H9 (cell line): Measurements from ENCODE around the gene OARD1. TPM values are rescaled to one million over a fixed set of nuclear protein-coding genes. Genes with fewer than 3 reads are reported as not detected.

Experiments
- DNase-seq: peaks from one replicate; pipeline ENCODE4 v3.0.0-alpha.2; 2017
- H2AFZ ChIP-seq: one replicate; pipeline ENCODE4 v1.6.1; 2013; ENCODE audit warnings: mild to moderate bottlenecking, low read length, control low read depth, moderate library complexity
- H2AK5ac ChIP-seq: 2 replicates; pipeline ENCODE4 v1.6.1; 2013; ENCODE audit warnings: low read length, control low read depth, mixed read lengths; ENCODE audit not compliant: insufficient read length
- H2BK120ac ChIP-seq: one replicate; pipeline ENCODE4 v1.6.1; 2013; ENCODE audit warnings: low read depth, mild to moderate bottlenecking, low read length, control low read depth, inconsistent platforms; ENCODE audit not compliant: poor library complexity, severe bottlenecking
- H2BK12ac ChIP-seq: 2 replicates; pipeline ENCODE4 v1.6.1; 2013; ENCODE audit warnings: low read length, control low read depth, mixed read lengths, low read depth; ENCODE audit not compliant: insufficient read length
- H2BK15ac ChIP-seq: 2 replicates; pipeline ENCODE4 v1.6.1; 2013; ENCODE audit warnings: low read depth, low read length, control low read depth
- H2BK20ac ChIP-seq: one replicate; pipeline ENCODE4 v1.6.1; 2013; ENCODE audit warnings: low read depth, mild to moderate bottlenecking, low read length, control low read depth, inconsistent platforms; ENCODE audit not compliant: poor library complexity, severe bottlenecking
- H2BK5ac ChIP-seq: 2 replicates; pipeline ENCODE4 v1.6.1; 2013; ENCODE audit warnings: low read length, control low read depth, mixed read lengths; ENCODE audit not compliant: insufficient read length
- H3K14ac ChIP-seq: 2 replicates; pipeline ENCODE4 v1.6.1; 2013; ENCODE audit warnings: low read length, control low read depth; ENCODE audit not compliant: insufficient read depth
- H3K18ac ChIP-seq: 2 replicates; pipeline ENCODE4 v1.6.1; 2013; ENCODE audit warnings: low read depth, mild to moderate bottlenecking, mixed read lengths, low read length, control low read depth; ENCODE audit not compliant: insufficient read length
- H3K23ac ChIP-seq: 2 replicates; pipeline ENCODE4 v1.6.1; 2013; ENCODE audit warnings: low read length, control low read depth, mixed read lengths, low read depth; ENCODE audit not compliant: insufficient read length
- H3K23me2 ChIP-seq: 2 replicates; pipeline ENCODE4 v1.6.1; 2013; ENCODE audit warnings: low read depth, mild to moderate bottlenecking, mixed read lengths, low read length, control low read depth; ENCODE audit not compliant: insufficient read length, poor library complexity, severe bottlenecking
- H3K27ac ChIP-seq: 2 replicates; pipeline ENCODE4 v1.5.1; 2013; ENCODE audit warnings: low read length, control low read depth, mixed read lengths, low read depth; ENCODE audit not compliant: insufficient read length
- H3K27me3 ChIP-seq: 2 replicates; pipeline ENCODE4 v1.6.1; 2013; ENCODE audit warnings: low read length, control low read depth, inconsistent platforms; ENCODE audit not compliant: insufficient read depth
- H3K4ac ChIP-seq: 2 replicates; pipeline ENCODE4 v1.6.1; 2013; ENCODE audit warnings: low read depth, mild to moderate bottlenecking, control low read depth, inconsistent platforms, low read length, moderate library complexity
- H3K4me1 ChIP-seq: 2 replicates; pipeline ENCODE4 v1.6.1; 2013; ENCODE audit warnings: low read length, control low read depth, inconsistent platforms; ENCODE audit not compliant: insufficient read depth
- H3K4me2 ChIP-seq: 2 replicates; pipeline ENCODE4 v1.6.1; 2013; ENCODE audit warnings: low read length, control low read depth, mixed read lengths; ENCODE audit not compliant: insufficient read length, insufficient read depth
- H3K56ac ChIP-seq: 2 replicates; pipeline ENCODE4 v1.6.1; 2013; ENCODE audit warnings: low read depth, mild to moderate bottlenecking, mixed read lengths, low read length, control low read depth; ENCODE audit not compliant: insufficient read length
- H3K79me1 ChIP-seq: 2 replicates; pipeline ENCODE4 v1.6.1; 2013; ENCODE audit warnings: low read depth, mild to moderate bottlenecking, moderate library complexity, low read length, control low read depth, inconsistent platforms; ENCODE audit not compliant: insufficient read depth, poor library complexity, severe bottlenecking
- H3K79me2 ChIP-seq: 2 replicates; pipeline ENCODE4 v1.6.1; 2013; ENCODE audit warnings: low read length, control low read depth, inconsistent platforms; ENCODE audit not compliant: insufficient read depth
- H3K9ac ChIP-seq: 2 replicates; pipeline ENCODE4 v1.6.1; 2013; ENCODE audit warnings: low read length, control low read depth, mixed read lengths; ENCODE audit not compliant: insufficient read length; ENCODE audit errors: extremely low read depth
- H3K9me3 ChIP-seq: one replicate; pipeline ENCODE4 v1.6.1; 2013; ENCODE audit warnings: low read depth, low read length, inconsistent platforms; ENCODE audit not compliant: control insufficient read depth
- H3T11ph ChIP-seq: one replicate; pipeline ENCODE4 v1.6.1; 2013; ENCODE audit warnings: mild to moderate bottlenecking, low read length, control low read depth, inconsistent platforms
- H4K20me1 ChIP-seq: one replicate; pipeline ENCODE4 v1.6.1; 2013; ENCODE audit not compliant: control insufficient read depth, insufficient read length, insufficient read depth
- H4K5ac ChIP-seq: 2 replicates; pipeline ENCODE4 v1.6.1; 2013; ENCODE audit warnings: low read depth, mild to moderate bottlenecking, mixed read lengths, low read length, control low read depth; ENCODE audit not compliant: insufficient read length
- H4K8ac ChIP-seq: replicated peaks from 2 replicates; pipeline ENCODE4 v1.6.1; 2013; ENCODE audit warnings: low read length, control low read depth, mixed read lengths, low read depth; ENCODE audit not compliant: insufficient read length
- H4K91ac ChIP-seq: 2 replicates; pipeline ENCODE4 v1.6.1; 2013; ENCODE audit warnings: low read depth, mild to moderate bottlenecking, moderate library complexity, mixed read lengths, low read length, control low read depth; ENCODE audit not compliant: insufficient read length
- H3K27ac Mint-ChIP-seq, 3 experiments: 2 replicates in 2 of 3; 3 replicates in 1 of 3; pipeline ENCODE4 v1.8.0; 2020 to 2021; ENCODE audit warnings: mixed read lengths in 3 of 3, mild to moderate bottlenecking in 1 of 3, moderate library complexity in 1 of 3
- H3K27me3 Mint-ChIP-seq: 2 replicates; pipeline ENCODE4 v1.8.0; 2021; ENCODE audit warnings: low read depth, mild to moderate bottlenecking, moderate library complexity, mixed read lengths
- H3K36me3 Mint-ChIP-seq, 3 experiments: 2 replicates in 2 of 3; 3 replicates in 1 of 3; pipeline ENCODE4 v1.8.0; 2020 to 2021; ENCODE audit warnings: low read depth in 3 of 3, mixed read lengths in 3 of 3; ENCODE audit not compliant: insufficient read depth in 1 of 3
- H3K4me1 Mint-ChIP-seq, 2 experiments: 2 replicates each; pipeline ENCODE4 v1.8.0; 2020; ENCODE audit warnings: mixed read lengths in 2 of 2
- H3K4me3 Mint-ChIP-seq, 2 experiments: 2 replicates in 1 of 2; 3 replicates in 1 of 2; pipeline ENCODE4 v1.8.0; 2020 to 2021; ENCODE audit warnings: mild to moderate bottlenecking in 2 of 2, mixed read lengths in 2 of 2, moderate library complexity in 1 of 2
- H3K9me3 Mint-ChIP-seq, 2 experiments: 2 replicates in 1 of 2; 3 replicates in 1 of 2; pipeline ENCODE4 v1.8.0; 2020; ENCODE audit warnings: mild to moderate bottlenecking in 2 of 2, mixed read lengths in 2 of 2, moderate library complexity in 1 of 2
- CTCF ChIP-seq: fragments of 200-600 bp; sonication (generic); conservative IDR thresholded peaks from 3 replicates; pipeline ENCODE4 v1.8.0; 2021; ENCODE audit warnings: antibody characterized with exemption, mild to moderate bottlenecking
- WGBS: extraction: QIAGEN DNeasy Blood & Tissue Kit; methylation state at CpG from one replicate; pipeline ENCODE4 v1.1.7; 2013; ENCODE audit warnings: missing lambda C conversion rate, low lambda C conversion rate, mixed read lengths; ENCODE audit not compliant: insufficient read length; ENCODE audit errors: extremely low coverage; 5-methylcytosine and 5-hydroxymethylcytosine counted together
- total RNA-seq: library from RNA; stranded (reverse); gene quantifications from 2 replicates; pipeline ENCODE4 v1.2.1, GENCODE V29; 2021

Gene OARD1
- total RNA-seq, 1 experiment from 2014 or later: 36.6 TPM

GRCh38 chr6:41032830-41033229 is 39.3 kb downstream of the OARD1 start:
- H3K4me1 ChIP-seq: peaks cover 8% of the 10 kb centered on the region
- H3T11ph ChIP-seq: no peak overlapping the region
- Mint-ChIP-seq H3K27ac (no peak overlapping the region), H3K9me3 (no peaks in the 10 kb centered on the region), H3K36me3 (no peaks in the 10 kb centered on the region), H3K4me3 (no peak overlapping the region), H3K4me1 (peaks cover 13% of the 10 kb centered on the region in 2 experiments), H3K27me3 (no peaks in the 10 kb centered on the region)
- WGBS: no CpG with 5 or more reads among the region's 15 CpGs
- no peak overlapping the region for H3K23ac ChIP-seq
- no peak overlapping the region for H2BK5ac ChIP-seq
- H2BK120ac ChIP-seq: no peak overlapping the region
- no peaks in the 10 kb centered on the region for H4K20me1 ChIP-seq
- H4K8ac ChIP-seq: no peak overlapping the region
- DNase-seq: no peak
- H3K9me3 ChIP-seq: no peaks in the 10 kb centered on the region
- no peak overlapping the region for H4K5ac ChIP-seq
- no peak overlapping the region for H3K18ac ChIP-seq
- H3K23me2 ChIP-seq: peaks cover 6% of the 10 kb centered on the region
- no peak overlapping the region for H4K91ac ChIP-seq
- H3K4ac ChIP-seq: no peak overlapping the region
- no peak overlapping the region for H3K4me2 ChIP-seq
- H3K14ac ChIP-seq: no peak overlapping the region; the same call in 1 of the 2 replicates
- no peaks in the 10 kb centered on the region for H3K79me2 ChIP-seq
- no peak overlapping the region for H2BK12ac ChIP-seq
- no peak overlapping the region for H3K27ac ChIP-seq
- H3K79me1 ChIP-seq: no peaks in the 10 kb centered on the region
- no peak for TF ChIP-seq CTCF
- H2BK20ac ChIP-seq: no peak overlapping the region
- no peak overlapping the region for H2AK5ac ChIP-seq
- no peak overlapping the region for H2AFZ ChIP-seq
- no peak overlapping the region for H3K9ac ChIP-seq
- H3K56ac ChIP-seq: no peak overlapping the region
- H2BK15ac ChIP-seq: no peak overlapping the region
- no peaks in the 10 kb centered on the region for H3K27me3 ChIP-seq
